HUES48 (cell line): Measurements from ENCODE around the gene WDR36.

Source experiments
- H3K27ac ChIP-seq: one replicate; pipeline ENCODE4 v1.7.0; 2013; ENCODE audit warnings: low read depth, low read length, inconsistent platforms
- H3K27me3 ChIP-seq: 2 replicates; pipeline ENCODE4 v1.6.1; 2013; ENCODE audit warnings: mild to moderate bottlenecking, low read length; ENCODE audit not compliant: control insufficient read depth, insufficient read depth
- H3K36me3 ChIP-seq: 2 replicates; pipeline ENCODE4 v1.6.1; 2013; ENCODE audit warnings: low read length; ENCODE audit not compliant: control insufficient read depth, insufficient read depth
- H3K4me1 ChIP-seq: 2 replicates; pipeline ENCODE4 v1.6.1; 2013; ENCODE audit warnings: mild to moderate bottlenecking, low read length; ENCODE audit not compliant: control insufficient read depth, insufficient read depth
- H3K4me3 ChIP-seq: 2 replicates; pipeline ENCODE4 v1.5.1; 2013; ENCODE audit warnings: mild to moderate bottlenecking, low read depth, low read length
- H3K9ac ChIP-seq: 2 replicates; pipeline ENCODE4 v1.6.1; 2013; ENCODE audit warnings: mild to moderate bottlenecking, low read depth, low read length, moderate library complexity
- H3K9me3 ChIP-seq: 2 replicates; pipeline ENCODE4 v1.6.1; 2013; ENCODE audit warnings: low read length; ENCODE audit not compliant: control insufficient read depth, insufficient read depth

WDR36 gene

DNA sequence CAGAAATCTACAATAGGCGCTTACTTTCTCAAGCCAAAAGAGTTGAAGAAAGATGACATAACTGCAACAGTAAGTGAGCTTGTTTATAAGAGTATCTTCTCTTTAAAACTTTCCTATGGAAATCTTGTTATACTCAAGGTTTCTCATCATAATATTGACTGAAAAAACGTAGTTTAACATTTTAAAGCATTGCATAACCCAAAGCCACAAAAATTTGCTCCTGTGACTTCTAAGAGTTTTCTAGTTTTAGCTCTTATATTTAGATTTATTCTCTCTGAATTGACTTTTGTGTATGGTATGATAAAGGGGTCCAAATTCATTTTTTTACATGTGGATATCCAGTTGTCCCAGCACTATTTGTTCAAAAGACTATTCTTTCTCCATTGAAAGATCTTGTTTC lies 15.2 kb downstream of the WDR36 start:
- Histone ChIP-seq H3K27ac (no peak overlapping the region), H3K27me3 (no peaks in the 10 kb centered on the region), H3K9ac (no peak overlapping the region), H3K4me1 (no peaks in the 10 kb centered on the region), H3K36me3 (peaks cover 100% of the 10 kb centered on the region), H3K4me3 (no peak overlapping the region), H3K9me3 (no peaks in the 10 kb centered on the region)

DNA sequence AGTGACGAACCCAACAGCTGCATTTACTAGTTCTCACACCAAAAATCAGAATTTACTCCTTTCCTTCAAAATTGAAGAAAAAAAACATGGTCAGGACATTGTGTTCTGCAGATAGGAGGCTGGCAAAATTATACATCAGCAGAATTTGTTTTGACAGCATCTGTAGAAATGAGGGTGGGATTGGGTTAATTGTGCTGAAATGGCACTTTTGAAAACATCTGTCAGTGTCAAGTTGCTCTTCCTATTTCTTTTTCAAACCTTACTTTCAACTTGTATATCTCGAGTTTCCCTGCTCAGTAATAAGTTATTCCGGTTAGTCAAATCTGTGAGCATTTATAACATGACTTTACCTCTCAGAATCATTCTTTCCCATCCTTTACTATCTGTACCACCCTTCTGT lies 19.8 kb downstream of the WDR36 start:
- peaks cover 78% of the 10 kb centered on the region for H3K36me3 ChIP-seq
- H3K27ac ChIP-seq = no peak overlapping the region
- peaks cover 17% of the 10 kb centered on the region for H3K4me1 ChIP-seq
- no peaks in the 10 kb centered on the region for H3K9me3 ChIP-seq
- H3K4me3 ChIP-seq = no peak overlapping the region
- H3K27me3 ChIP-seq = no peaks in the 10 kb centered on the region
- no peak overlapping the region for H3K9ac ChIP-seq

GRCh38 chr5:111113678-111114077 lies 21.5 kb downstream of the WDR36 start:
- Histone ChIP-seq H3K9ac (no peak overlapping the region), H3K4me1 (peaks cover 34% of the 10 kb centered on the region), H3K27me3 (no peaks in the 10 kb centered on the region), H3K36me3 (peaks cover 65% of the 10 kb centered on the region), H3K9me3 (no peaks in the 10 kb centered on the region), H3K4me3 (no peak overlapping the region), H3K27ac (no peak overlapping the region)

GRCh38 chr5:111115229-111115628 lies 23.1 kb downstream of the WDR36 start:
- peaks cover 40% of the 10 kb centered on the region for H3K4me1 ChIP-seq

GRCh38 chr5:111116550-111116949 lies 24.4 kb downstream of the WDR36 start:
- peaks cover 40% of the 10 kb centered on the region for H3K4me1 ChIP-seq
- no peaks in the 10 kb centered on the region for H3K9me3 ChIP-seq
- H3K27me3 ChIP-seq = no peaks in the 10 kb centered on the region
- H3K36me3 ChIP-seq = peaks cover 65% of the 10 kb centered on the region
- H3K4me3 ChIP-seq = peak overlapping the region; percentile 4; the same call in 1 of the 2 replicates
- peak overlapping the region; percentile 88 for H3K27ac ChIP-seq
- H3K9ac ChIP-seq = no peak overlapping the region

More at GRCh38 chr5:111115229-111115628, 23.1 kb downstream of the WDR36 start:
- no peak overlapping the region for H3K27ac ChIP-seq
- H3K9me3 ChIP-seq = no peaks in the 10 kb centered on the region
- no peak overlapping the region for H3K4me3 ChIP-seq
- H3K27me3 ChIP-seq = no peaks in the 10 kb centered on the region
- H3K36me3 ChIP-seq = peaks cover 65% of the 10 kb centered on the region
- no peak overlapping the region for H3K9ac ChIP-seq

DNA sequence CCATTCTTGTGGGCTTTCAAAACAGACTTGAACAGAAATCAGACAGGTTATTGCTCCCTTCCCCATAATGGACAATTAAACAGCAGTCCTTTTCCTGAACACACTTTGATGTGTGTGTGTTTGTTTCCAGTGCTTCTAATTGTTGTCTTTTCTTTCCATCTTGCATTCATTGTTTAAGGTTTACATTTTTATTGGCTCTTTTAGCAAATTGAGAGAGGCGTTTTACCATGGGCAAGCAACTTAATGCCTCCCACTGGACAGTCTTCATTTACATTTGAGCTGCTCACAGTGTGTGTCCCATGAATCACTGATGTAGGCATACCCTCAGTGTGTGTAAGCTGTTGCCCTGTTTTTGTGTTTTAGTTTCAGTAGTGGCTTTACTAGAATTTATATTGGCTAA lies 25.0 kb downstream of the WDR36 start:
- H3K4me1 ChIP-seq = peaks cover 40% of the 10 kb centered on the region
- peak overlapping the region; percentile 88 for H3K27ac ChIP-seq
- peaks cover 65% of the 10 kb centered on the region for H3K36me3 ChIP-seq
- peak overlapping the region; percentile 4 for H3K4me3 ChIP-seq
- no peaks in the 10 kb centered on the region for H3K27me3 ChIP-seq
- peak overlapping the region; percentile 5; the same call in 1 of the 2 replicates for H3K9ac ChIP-seq
- no peaks in the 10 kb centered on the region for H3K9me3 ChIP-seq

- peaks cover 65% of the 10 kb centered on the region for H3K36me3 ChIP-seq
- no peaks in the 10 kb centered on the region for H3K27me3 ChIP-seq
- H3K4me3 ChIP-seq = no peak overlapping the region
- peaks cover 40% of the 10 kb centered on the region for H3K4me1 ChIP-seq
- no peak overlapping the region for H3K9ac ChIP-seq
- H3K27ac ChIP-seq = no peak overlapping the region
- H3K9me3 ChIP-seq = no peaks in the 10 kb centered on the region
Measured at GRCh38 chr5:111119221-111119620, 27.1 kb downstream of the WDR36 start.

- H3K4me3 ChIP-seq = no peak overlapping the region
- H3K27me3 ChIP-seq = no peaks in the 10 kb centered on the region
- no peak overlapping the region for H3K27ac ChIP-seq
- H3K36me3 ChIP-seq = peaks cover 69% of the 10 kb centered on the region
- H3K9me3 ChIP-seq = no peaks in the 10 kb centered on the region
- peaks cover 40% of the 10 kb centered on the region for H3K4me1 ChIP-seq
- H3K9ac ChIP-seq = no peak overlapping the region
Measured at GRCh38 chr5:111119856-111120255, 27.7 kb downstream of the WDR36 start.

DNA sequence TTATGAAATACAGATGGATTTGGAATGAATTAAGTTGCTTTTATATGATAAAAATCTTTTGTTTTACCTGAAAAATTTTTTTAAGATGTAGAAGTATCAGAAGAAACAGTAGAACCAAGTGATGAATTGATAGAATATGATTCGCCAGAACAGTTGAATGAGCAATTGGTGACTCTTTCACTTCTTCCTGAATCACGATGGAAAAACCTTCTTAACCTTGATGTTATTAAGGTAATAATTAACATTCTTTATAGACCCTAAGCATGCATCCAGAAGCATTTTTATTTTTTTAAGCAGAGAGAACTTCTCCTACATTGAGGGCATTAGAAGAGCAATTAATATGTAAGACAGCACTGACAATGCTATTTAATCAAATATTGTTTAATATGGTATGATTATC lies 28.8 kb downstream of the WDR36 start:
- no peak overlapping the region for H3K4me3 ChIP-seq
- H3K9me3 ChIP-seq = no peaks in the 10 kb centered on the region
- peaks cover 79% of the 10 kb centered on the region for H3K36me3 ChIP-seq
- H3K27me3 ChIP-seq = no peaks in the 10 kb centered on the region
- no peak overlapping the region for H3K27ac ChIP-seq
- H3K4me1 ChIP-seq = peaks cover 32% of the 10 kb centered on the region
- no peak overlapping the region for H3K9ac ChIP-seq

DNA sequence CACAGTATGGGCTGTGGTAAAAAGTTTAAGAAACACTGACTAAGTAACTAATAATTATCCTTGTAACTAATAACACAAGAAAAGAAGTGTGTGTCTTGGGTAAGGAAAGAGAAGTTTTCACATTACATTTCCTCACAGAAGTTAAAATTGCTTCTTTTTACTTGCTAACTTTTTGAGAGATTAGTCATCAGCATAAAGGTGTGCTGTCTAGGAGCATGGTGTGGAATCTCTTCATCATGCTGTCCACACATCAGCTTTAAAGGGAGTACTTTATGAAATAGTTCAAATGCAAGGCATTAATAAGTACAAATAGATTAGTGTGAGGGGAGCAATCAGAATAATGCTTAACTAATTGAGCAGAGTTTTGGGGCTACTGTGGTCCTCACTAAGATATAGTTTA lies 29.8 kb downstream of the WDR36 start:
- peaks cover 23% of the 10 kb centered on the region for H3K4me1 ChIP-seq
- H3K27ac ChIP-seq = no peak overlapping the region
- H3K27me3 ChIP-seq = no peaks in the 10 kb centered on the region
- no peak overlapping the region for H3K9ac ChIP-seq
- peaks cover 85% of the 10 kb centered on the region for H3K36me3 ChIP-seq
- H3K9me3 ChIP-seq = no peaks in the 10 kb centered on the region
- H3K4me3 ChIP-seq = no peak overlapping the region

DNA sequence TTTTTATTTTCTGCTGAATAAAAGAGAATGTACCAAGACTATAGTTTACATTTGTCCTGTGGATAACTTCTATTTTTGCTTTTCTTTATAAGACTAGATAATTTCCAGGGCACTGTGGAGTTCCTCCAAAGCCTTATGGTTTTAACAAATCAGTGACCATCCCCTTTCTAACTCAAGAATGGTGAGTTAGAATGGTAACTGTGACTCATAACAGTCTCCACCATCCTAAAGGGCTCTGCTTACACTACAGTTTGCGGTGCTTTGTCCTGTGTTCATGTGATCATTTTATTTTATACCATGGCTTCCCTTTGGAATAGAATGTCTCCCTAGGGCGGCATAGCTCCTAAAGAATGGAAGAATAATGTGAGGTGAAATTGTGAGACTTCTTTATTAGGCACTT lies 30.2 kb downstream of the WDR36 start:
- Histone ChIP-seq H3K4me1 (peaks cover 22% of the 10 kb centered on the region), H3K9ac (no peak overlapping the region), H3K27me3 (no peaks in the 10 kb centered on the region), H3K9me3 (no peaks in the 10 kb centered on the region), H3K4me3 (no peak overlapping the region), H3K27ac (no peak overlapping the region), H3K36me3 (peaks cover 90% of the 10 kb centered on the region)

- H3K4me1 ChIP-seq = peaks cover 24% of the 10 kb centered on the region
- H3K27ac ChIP-seq = no peak overlapping the region
- no peaks in the 10 kb centered on the region for H3K9me3 ChIP-seq
- no peaks in the 10 kb centered on the region for H3K27me3 ChIP-seq
- H3K36me3 ChIP-seq = peaks cover 78% of the 10 kb centered on the region
- H3K9ac ChIP-seq = no peak overlapping the region
- H3K4me3 ChIP-seq = no peak overlapping the region
Measured at GRCh38 chr5:111124793-111125192, 32.6 kb downstream of the WDR36 start.
